Right atrium auricular region (tissue), 2 donors: ENCODE data around the gene GXYLT2. TPM values are rescaled to one million over a fixed set of nuclear protein-coding genes. Genes with fewer than 3 reads are reported as not detected.

ENCODE experiments used
- DNase-seq: peaks from one replicate; pipeline ENCODE4 v3.0.0-alpha.2; 2019; ENCODE audit warnings: low spot score
- H3K27ac ChIP-seq, 2 donors: fragments of 200-600 bp; sonication (generic); 1 replicate in 1 of 2; 2 replicates in 1 of 2; pipeline ENCODE4 v1.5.1; 2016 to 2019
- H3K27me3 ChIP-seq, 2 donors: fragments of 200-600 bp; sonication (generic); one replicate each; pipeline versions ENCODE4 v1.5.1 to v1.6.0; 2017 to 2019
- H3K36me3 ChIP-seq: fragments of 200-600 bp; sonication (generic); one replicate; pipeline ENCODE4 v1.5.1; 2016
- H3K4me1 ChIP-seq, 2 donors: fragments of 200-600 bp; sonication (generic); one replicate each; pipeline versions ENCODE4 v1.5.1 to v1.6.0; 2017 to 2019
- H3K4me3 ChIP-seq, 2 donors: fragments of 200-600 bp; sonication (generic); 1 replicate in 1 of 2; 2 replicates in 1 of 2; pipeline ENCODE4 v1.5.1; 2017 to 2019; ENCODE audit warnings: mild to moderate bottlenecking in 1 of 2, moderate library complexity in 1 of 2
- H3K9me3 ChIP-seq, 2 donors: fragments of 200-600 bp; sonication (generic); one replicate each; pipeline ENCODE4 v1.5.1; 2019
- CTCF ChIP-seq, 2 donors: fragments of 200-600 bp; sonication (generic); IDR thresholded peaks; one replicate each; pipeline ENCODE4 v1.5.1; 2019; ENCODE audit warnings: antibody characterized with exemption in 2 of 2
- total RNA-seq, 2 donors: library from RNA; depleted of rRNA; stranded (reverse); fragments of >200 nt; gene quantifications; one replicate each; pipeline ENCODE4 v1.1.0, GENCODE V29; 2016

The GXYLT2 gene
- total RNA-seq, 2 donors from 2014 or later: 31.7 to 37.3 TPM

GRCh38 chr3:72930754-72931153, 42.9 kb downstream of the GXYLT2 start:
- Histone ChIP-seq H3K4me1 (no peaks in the 10 kb centered on the region), H3K9me3 (peaks cover 0 to 9% of the 10 kb centered on the region in 2 donors), H3K4me3 (no peak overlapping the region), H3K36me3 (peaks cover 9% of the 10 kb centered on the region), H3K27me3 (no peaks in the 10 kb centered on the region), H3K27ac (no peak overlapping the region)
- DNase-seq: no peak
- TF ChIP-seq CTCF (IDR thresholded peaks at IDR 0.05): no peak

- no peak for TF ChIP-seq CTCF (IDR thresholded peaks at IDR 0.05)
- no peaks in the 10 kb centered on the region for H3K4me1 ChIP-seq
These were observed 44.6 kb downstream of the GXYLT2 start for GRCh38 chr3:72932416-72932815.

GRCh38 chr3:72938471-72939265, 50.8 kb downstream of the GXYLT2 start:
- H3K27ac ChIP-seq: peak overlapping the region; percentile 55 to 63

More at GRCh38 chr3:72932416-72932815, 44.6 kb downstream of the GXYLT2 start:
- no peak overlapping the region for H3K27ac ChIP-seq
- DNase-seq: no peak
- H3K4me3 ChIP-seq: no peak overlapping the region
- H3K27me3 ChIP-seq: no peaks in the 10 kb centered on the region
- peaks cover 9% of the 10 kb centered on the region for H3K36me3 ChIP-seq
- peaks cover 0 to 9% of the 10 kb centered on the region in 2 donors for H3K9me3 ChIP-seq

GRCh38 chr3:72941245-72941644, 53.4 kb downstream of the GXYLT2 start:
- H3K36me3 ChIP-seq: no peaks in the 10 kb centered on the region
- peaks cover 0 to 23% of the 10 kb centered on the region in 2 donors for H3K4me1 ChIP-seq
- H3K27ac ChIP-seq: no peak overlapping the region
- no peak for TF ChIP-seq CTCF (IDR thresholded peaks at IDR 0.05)
- H3K4me3 ChIP-seq: no peak overlapping the region
- no peaks in the 10 kb centered on the region for H3K27me3 ChIP-seq
- no peak for DNase-seq
- no peaks in the 10 kb centered on the region for H3K9me3 ChIP-seq

More at GRCh38 chr3:72938471-72939265, 50.8 kb downstream of the GXYLT2 start:
- H3K4me3 ChIP-seq: no peak overlapping the region
- no peaks in the 10 kb centered on the region for H3K36me3 ChIP-seq
- H3K27me3 ChIP-seq: no peaks in the 10 kb centered on the region
- peak; percentile 87 for DNase-seq
- H3K9me3 ChIP-seq: no peaks in the 10 kb centered on the region
- peak; percentile 38 to 75 for TF ChIP-seq CTCF (IDR thresholded peaks at IDR 0.05)
- peaks cover 0 to 17% of the 10 kb centered on the region in 2 donors for H3K4me1 ChIP-seq

GRCh38 chr3:72942427-72942826, 54.6 kb downstream of the GXYLT2 start:
- Histone ChIP-seq H3K4me1 (peaks cover 0 to 23% of the 10 kb centered on the region in 2 donors), H3K36me3 (no peaks in the 10 kb centered on the region), H3K27ac (no peak overlapping the region), H3K4me3 (no peak overlapping the region), H3K27me3 (no peaks in the 10 kb centered on the region), H3K9me3 (no peaks in the 10 kb centered on the region)
- no peak for TF ChIP-seq CTCF (IDR thresholded peaks at IDR 0.05)
- DNase-seq: no peak
